NCI-H82 (cell line): Measurements from ENCODE around the gene GRIK3.
A peak's percentile ranks its signal among the peaks of the same experiment; 100 is the strongest.
"Not testable (repeated sequence)": the region's sequence is repeated elsewhere in the genome, so short reads cannot be mapped to it uniquely, and the experiment has no call there.

ENCODE experiments used
- DNase-seq: peaks from one replicate; lab custom pipeline; 2025; lab: John Stamatoyannopoulos, UW

GRIK3 gene

GRCh38 chr1:36941316-36941978 lies 92.9 kb downstream of the GRIK3 start:
- DNase-seq: no peak

- no peak for DNase-seq
Observed at GRCh38 chr1:36938819-36939218, 95.5 kb downstream of the GRIK3 start.

GRCh38 chr1:36937371-36937770 lies 96.9 kb downstream of the GRIK3 start:
- no peak for DNase-seq

GRCh38 chr1:36934061-36934460 lies 100.3 kb downstream of the GRIK3 start:
- no peak for DNase-seq

- no peak for DNase-seq
Observed at GRCh38 chr1:36927826-36928225, 106.5 kb downstream of the GRIK3 start.

GRCh38 chr1:36925251-36925650 lies 109.1 kb downstream of the GRIK3 start:
- DNase-seq: peak; percentile 65

GRCh38 chr1:36924282-36924811 lies 110.0 kb downstream of the GRIK3 start:
- DNase-seq: peak; percentile 72

GRCh38 chr1:36922593-36923426 lies 111.5 kb downstream of the GRIK3 start:
- DNase-seq: no peak

- DNase-seq: no peak
Observed at GRCh38 chr1:36922071-36922470, 112.2 kb downstream of the GRIK3 start.

- DNase-seq: no peak
Observed at GRCh38 chr1:36920801-36921405, 113.4 kb downstream of the GRIK3 start.

GRCh38 chr1:36920371-36920770 lies 113.9 kb downstream of the GRIK3 start:
- DNase-seq: no peak

- DNase-seq: no peak
Observed at GRCh38 chr1:36919491-36920145, 114.7 kb downstream of the GRIK3 start.

GRCh38 chr1:36918604-36919003 lies 115.7 kb downstream of the GRIK3 start:
- no peak for DNase-seq

- not testable (repeated sequence) for DNase-seq
Observed at GRCh38 chr1:36916542-36916941, 117.8 kb downstream of the GRIK3 start.

GRCh38 chr1:36913484-36914060 lies 120.7 kb downstream of the GRIK3 start:
- no peak for DNase-seq

GRCh38 chr1:36913016-36913415 lies 121.3 kb downstream of the GRIK3 start:
- DNase-seq: no peak

- DNase-seq: no peak
Observed at GRCh38 chr1:36912365-36912865, 121.9 kb downstream of the GRIK3 start.

GRCh38 chr1:36911561-36912364 lies 122.6 kb downstream of the GRIK3 start:
- DNase-seq: no peak

GRCh38 chr1:36910886-36911540 lies 123.3 kb downstream of the GRIK3 start:
- DNase-seq: no peak
